ENCODE data around the gene CFAP100.

Gene CFAP100

GRCh38 chr3:126377211-126377610 lies 17.5 kb upstream of the CFAP100 start:
- DNase-seq, result no peak

GRCh38 chr3:126378341-126378751 lies 16.4 kb upstream of the CFAP100 start:
- DNase-seq, result no peak

GRCh38 chr3:126380011-126380768 lies 14.5 kb upstream of the CFAP100 start:
- DNase-seq, result no peak

GRCh38 chr3:126381966-126382365 lies 12.7 kb upstream of the CFAP100 start:
- no peak for DNase-seq

- DNase-seq, result no peak
These were observed 5.5 kb upstream of the CFAP100 start for GRCh38 chr3:126389112-126389793.

- DNase-seq, result no peak
These were observed 4.9 kb upstream of the CFAP100 start for GRCh38 chr3:126389794-126390146.

- no peak for DNase-seq
These were observed 4.5 kb upstream of the CFAP100 start for GRCh38 chr3:126390201-126390600.

GRCh38 chr3:126390751-126391150 lies 4.0 kb upstream of the CFAP100 start:
- no peak for DNase-seq

GRCh38 chr3:126391631-126392030 lies 3.1 kb upstream of the CFAP100 start:
- no peak for DNase-seq

GRCh38 chr3:126392246-126392645 lies 2.5 kb upstream of the CFAP100 start:
- no peak for DNase-seq

GRCh38 chr3:126393563-126393962 lies 1.1 kb upstream of the CFAP100 start:
- DNase-seq, result no peak

GRCh38 chr3:126394977-126395321 lies 240 bp downstream of the CFAP100 start:
- DNase-seq, result no peak

- DNase-seq, result no peak
These were observed 1.3 kb downstream of the CFAP100 start for GRCh38 chr3:126395846-126396513.

GRCh38 chr3:126396536-126396935 lies 1.8 kb downstream of the CFAP100 start:
- no peak for DNase-seq

- no peak for DNase-seq
These were observed 3.1 kb downstream of the CFAP100 start for GRCh38 chr3:126397610-126398422.

- DNase-seq, result no peak
These were observed 4.0 kb downstream of the CFAP100 start for GRCh38 chr3:126398423-126399350.

- DNase-seq, result no peak
These were observed 4.6 kb downstream of the CFAP100 start for GRCh38 chr3:126399351-126399735.

GRCh38 chr3:126399756-126400155 lies 5.0 kb downstream of the CFAP100 start:
- DNase-seq, result no peak

- DNase-seq, result no peak
These were observed 7.0 kb downstream of the CFAP100 start for GRCh38 chr3:126401611-126402160.

GRCh38 chr3:126402178-126402577 lies 7.5 kb downstream of the CFAP100 start:
- no peak for DNase-seq

- DNase-seq, result no peak
These were observed 8.1 kb downstream of the CFAP100 start for GRCh38 chr3:126402666-126403302.

Data from activated T-cell treated with anti-CD3 and anti-CD28 coated beads for 4 hours (primary cell).